Colonic mucosa (tissue), 4 donors: ENCODE results near the gene CMSS1. TPM values are rescaled to one million over a fixed set of nuclear protein-coding genes. Genes with fewer than 3 reads are reported as not detected.

Experiments
- DNase-seq: peaks from one replicate; pipeline ENCODE4 v3.0.0-alpha.2; 2020
- H3K27ac ChIP-seq: fragments of 200-600 bp; one replicate; pipeline ENCODE4 v1.8.0; 2021
- H3K27me3 ChIP-seq: fragments of 200-600 bp; one replicate; pipeline ENCODE4 v1.8.0; 2021
- H3K36me3 ChIP-seq: fragments of 200-600 bp; one replicate; pipeline ENCODE4 v1.8.0; 2021
- H3K4me1 ChIP-seq: fragments of 200-600 bp; one replicate; pipeline ENCODE4 v1.8.0; 2021; ENCODE audit warnings: mild to moderate bottlenecking
- H3K4me3 ChIP-seq: fragments of 200-600 bp; one replicate; pipeline ENCODE4 v1.8.0; 2021
- H3K9ac ChIP-seq, 2 donors: one replicate each; pipeline ENCODE4 v1.7.0; 2013; ENCODE audit warnings: control low read depth in 2 of 2, low read depth in 2 of 2, low read length in 2 of 2
- H3K9me3 ChIP-seq: fragments of 200-600 bp; one replicate; pipeline ENCODE4 v1.8.0; 2021
- CTCF ChIP-seq: fragments of 200-600 bp; IDR thresholded peaks from one replicate; pipeline ENCODE4 v1.8.0; 2022; ENCODE audit warnings: antibody characterized with exemption, mild to moderate bottlenecking
- intact Hi-C: fragments of 100-400 bp; cut with DNase I; formaldehyde crosslinking; loops from one replicate; pipeline ENCODE4 v1.14.1; 2022
- total RNA-seq, 2 donors: library from RNA; stranded (reverse); fragmentation: NEBNext Ultra II Directional in 1 of 2; extraction: Animal tissue kit (Norgen Biotek cat#: 25700) in 1 of 2; gene quantifications; one replicate each; pipeline ENCODE4 v1.2.1, GENCODE V29; 2021
- donor health status: healthy.
- donor health status: DM: no; HTN: no; CAD: no.
- donor health status: DM: no; HTN: no; CAD: no.

Gene CMSS1
- total RNA-seq, 2 donors from 2014 or later = 10.7 to 24.7 TPM

GRCh38 chr3:100108464-100109079 is 290.9 kb downstream of the CMSS1 start:
- Histone ChIP-seq H3K4me3 (no peak overlapping the region), H3K4me1 (no peaks in the 10 kb centered on the region), H3K27me3 (no peaks in the 10 kb centered on the region), H3K9me3 (no peaks in the 10 kb centered on the region), H3K27ac (no peak overlapping the region), H3K36me3 (no peaks in the 10 kb centered on the region), H3K9ac (no peak overlapping the region)
- TF ChIP-seq CTCF = no peak
- DNase-seq = no peak
- intact Hi-C loops = no loop called here

- Histone ChIP-seq H3K36me3 (no peaks in the 10 kb centered on the region), H3K9me3 (no peaks in the 10 kb centered on the region), H3K4me1 (no peaks in the 10 kb centered on the region), H3K4me3 (no peak overlapping the region), H3K27me3 (no peaks in the 10 kb centered on the region), H3K27ac (no peak overlapping the region), H3K9ac (no peak overlapping the region)
- no peak for DNase-seq
- intact Hi-C loops = no loop called here
- no peak for TF ChIP-seq CTCF
Measured at GRCh38 chr3:100110162-100110561, 292.5 kb downstream of the CMSS1 start.

GRCh38 chr3:100111728-100112127 is 294.1 kb downstream of the CMSS1 start:
- Histone ChIP-seq H3K27ac (no peak overlapping the region), H3K4me3 (no peak overlapping the region), H3K9ac (no peak overlapping the region), H3K9me3 (no peaks in the 10 kb centered on the region), H3K4me1 (no peaks in the 10 kb centered on the region), H3K27me3 (no peaks in the 10 kb centered on the region), H3K36me3 (no peaks in the 10 kb centered on the region)
- intact Hi-C loops = no loop called here
- no peak for DNase-seq
- TF ChIP-seq CTCF = no peak

- Histone ChIP-seq H3K27ac (no peak overlapping the region), H3K4me3 (no peak overlapping the region), H3K36me3 (no peaks in the 10 kb centered on the region), H3K4me1 (no peaks in the 10 kb centered on the region), H3K27me3 (no peaks in the 10 kb centered on the region), H3K9ac (no peak overlapping the region), H3K9me3 (no peaks in the 10 kb centered on the region)
- no peak for TF ChIP-seq CTCF
- intact Hi-C loops = no loop called here
- no peak for DNase-seq
Measured at GRCh38 chr3:100113723-100114412, 296.2 kb downstream of the CMSS1 start.

GRCh38 chr3:100114413-100115030 is 296.9 kb downstream of the CMSS1 start, which contains the start of gene FILIP1L:
TSS of gene FILIP1L (minus strand) at chr3:100114501.
- intact Hi-C loops = no loop called here
- H3K27ac ChIP-seq = no peak within 1 kb of the TSS

More at GRCh38 chr3:100114413-100115030, 296.9 kb downstream of the CMSS1 start, which contains the start of gene FILIP1L:
- Histone ChIP-seq H3K9ac (no peak within 1 kb of the TSS), H3K4me3 (no peak within 1 kb of the TSS), H3K27me3 (no peaks in the 10 kb centered on the region), H3K4me1 (no peaks in the 10 kb centered on the region), H3K9me3 (no peaks in the 10 kb centered on the region), H3K36me3 (no peaks in the 10 kb centered on the region)
- TF ChIP-seq CTCF = no peak
- no peak for DNase-seq
